MM.1S (cell line): ENCODE data around the gene SLC7A6.
A peak's percentile ranks its signal among the peaks of the same experiment; 100 is the strongest.

ENCODE experiments used
- DNase-seq: peaks from one replicate; pipeline ENCODE4 v3.0.0-alpha.2; 2015
- H2AFZ ChIP-seq: fragments of 300-600 bp; sonication (generic); 2 replicates; pipeline ENCODE4 v1.6.0; 2016; ENCODE audit warnings: antibody characterized with exemption, low read length
- H3F3A ChIP-seq: fragments of 300-600 bp; sonication (generic); 2 replicates; pipeline ENCODE4 v1.6.1; 2016; ENCODE audit warnings: mild to moderate bottlenecking, antibody characterized with exemption, low read length, moderate library complexity, mixed read lengths; ENCODE audit not compliant: insufficient read depth
- H3K27ac ChIP-seq: fragments of 300-600 bp; sonication (generic); 2 replicates; pipeline ENCODE4 v1.5.1; 2016; ENCODE audit warnings: mild to moderate bottlenecking, low read length
- H3K27me3 ChIP-seq: fragments of 300-600 bp; sonication (generic); replicated peaks from 2 replicates; pipeline ENCODE4 v1.6.0; 2016; ENCODE audit warnings: low read length; ENCODE audit not compliant: insufficient read depth
- H3K36me3 ChIP-seq: fragments of 300-600 bp; sonication (generic); replicated peaks from 2 replicates; pipeline ENCODE4 v1.6.1; 2016; ENCODE audit warnings: mild to moderate bottlenecking, low read length, mixed read lengths; ENCODE audit not compliant: insufficient read depth
- H3K4me1 ChIP-seq: fragments of 300-600 bp; sonication (generic); 2 replicates; pipeline ENCODE4 v1.6.1; 2016; ENCODE audit warnings: low read length, mixed read lengths
- H3K4me2 ChIP-seq: fragments of 300-600 bp; sonication (generic); 2 replicates; pipeline ENCODE4 v1.6.0; 2016; ENCODE audit warnings: low read depth, low read length
- H3K4me3 ChIP-seq: fragments of 300-600 bp; sonication (generic); 2 replicates; pipeline ENCODE4 v1.5.1; 2016; ENCODE audit warnings: low read length, mixed read lengths
- H3K79me2 ChIP-seq: fragments of 300-600 bp; sonication (generic); 2 replicates; pipeline ENCODE4 v1.6.1; 2016; ENCODE audit warnings: mixed run types, low read length, mixed read lengths
- H3K9ac ChIP-seq: fragments of 300-600 bp; sonication (generic); 2 replicates; pipeline ENCODE4 v1.6.1; 2016; ENCODE audit warnings: low read length, mixed read lengths
- H3K9me2 ChIP-seq: fragments of 300-600 bp; sonication (generic); replicated peaks from 2 replicates; pipeline ENCODE4 v1.6.1; 2016; ENCODE audit warnings: mild to moderate bottlenecking, low read length, mixed read lengths; ENCODE audit not compliant: insufficient read depth
- H3K9me3 ChIP-seq: fragments of 300-600 bp; sonication (generic); replicated peaks from 2 replicates; pipeline ENCODE4 v1.6.1; 2016; ENCODE audit warnings: mild to moderate bottlenecking, low read length, mixed read lengths; ENCODE audit not compliant: insufficient read depth
- H4K20me1 ChIP-seq: fragments of 300-600 bp; sonication (generic); 2 replicates; pipeline ENCODE4 v1.6.1; 2016; ENCODE audit warnings: mild to moderate bottlenecking, low read length, moderate library complexity, mixed read lengths; ENCODE audit not compliant: insufficient read depth
- CTCF ChIP-seq: fragments of 300-600 bp; sonication (generic); IDR thresholded peaks from 2 replicates; pipeline ENCODE4 v1.5.1; 2016; ENCODE audit warnings: antibody characterized with exemption, low read length, mixed read lengths
- EZH2 ChIP-seq: fragments of 300-600 bp; sonication (generic); optimal IDR thresholded peaks from 2 replicates; pipeline ENCODE3; 2017; ENCODE audit warnings: low read depth, mild to moderate bottlenecking, antibody characterized with exemption, low read length, mixed read lengths
- EZH2phosphoT487 ChIP-seq: fragments of 300-600 bp; sonication (generic); IDR thresholded peaks from 2 replicates; pipeline ENCODE4 v1.6.1; 2018; ENCODE audit warnings: antibody characterized with exemption, low read length

SLC7A6 gene

GRCh38 chr16:68274441-68274840 is 10.1 kb downstream of the SLC7A6 start:
- Histone ChIP-seq H2AFZ (no peak overlapping the region), H3K4me2 (peak overlapping the region; percentile 40), H3K79me2 (peaks cover 78% of the 10 kb centered on the region), H3K27me3 (no peaks in the 10 kb centered on the region), H3K36me3 (no peaks in the 10 kb centered on the region), H3K4me1 (peaks cover 63% of the 10 kb centered on the region), H3K9me3 (no peaks in the 10 kb centered on the region), H3F3A (peaks cover 59% of the 10 kb centered on the region), H3K9ac (peak overlapping the region; percentile 3; the same call in 1 of the 2 replicates), H4K20me1 (no peaks in the 10 kb centered on the region), H3K9me2 (no peaks in the 10 kb centered on the region), H3K27ac (peak overlapping the region; percentile 79; the same call in 1 of the 2 replicates), H3K4me3 (no peak overlapping the region)
- TF ChIP-seq EZH2phosphoT487 (no peak), EZH2 (no peak), CTCF (no peak)
- no peak for DNase-seq

GRCh38 chr16:68275611-68276191 is 11.4 kb downstream of the SLC7A6 start:
- Histone ChIP-seq H3K9me3 (no peaks in the 10 kb centered on the region), H3K27me3 (no peaks in the 10 kb centered on the region), H3K4me1 (peaks cover 61% of the 10 kb centered on the region), H4K20me1 (no peaks in the 10 kb centered on the region), H3K4me3 (0 out of 2 replicates have a peak overlapping the region, but pooled peaks have one; percentile 2), H3K9me2 (no peaks in the 10 kb centered on the region), H3K27ac (peak overlapping the region; percentile 79), H2AFZ (no peak overlapping the region), H3K4me2 (peak overlapping the region; percentile 40), H3F3A (peaks cover 59% of the 10 kb centered on the region), H3K9ac (peak overlapping the region; percentile 11; the same call in 1 of the 2 replicates), H3K79me2 (peaks cover 78% of the 10 kb centered on the region), H3K36me3 (no peaks in the 10 kb centered on the region)
- DNase-seq: peak; percentile 80
- no peak for TF ChIP-seq CTCF

GRCh38 chr16:68276223-68276622 is 11.9 kb downstream of the SLC7A6 start:
- DNase-seq: no peak
- Histone ChIP-seq H3K79me2 (peaks cover 78% of the 10 kb centered on the region), H3K36me3 (no peaks in the 10 kb centered on the region), H4K20me1 (no peaks in the 10 kb centered on the region), H3K9me3 (no peaks in the 10 kb centered on the region), H2AFZ (no peak overlapping the region), H3K4me2 (peak overlapping the region; percentile 40), H3K9me2 (no peaks in the 10 kb centered on the region), H3K27ac (peak overlapping the region; percentile 79), H3K27me3 (no peaks in the 10 kb centered on the region), H3F3A (peaks cover 60% of the 10 kb centered on the region), H3K9ac (peak overlapping the region; percentile 11; the same call in 1 of the 2 replicates), H3K4me3 (no peak overlapping the region), H3K4me1 (peaks cover 61% of the 10 kb centered on the region)
- TF ChIP-seq EZH2 (no peak), EZH2phosphoT487 (no peak), CTCF (no peak)
